ENCODE measurements around the gene DLG2.

The DLG2 gene

GRCh38 chr11:84497181-84497580 lies 1130.0 kb downstream of the DLG2 start:
- no peak for DNase-seq (ENCODE audit: low read depth in 2 of 2)

- DNase-seq (ENCODE audit: low read depth in 2 of 2): no peak
These were observed 1131.0 kb downstream of the DLG2 start for GRCh38 chr11:84496122-84496521.

- DNase-seq (ENCODE audit: low read depth in 2 of 2): no peak
These were observed 1147.0 kb downstream of the DLG2 start for GRCh38 chr11:84480131-84480530.

- no peak for DNase-seq (ENCODE audit: low read depth in 2 of 2)
These were observed 1150.6 kb downstream of the DLG2 start for GRCh38 chr11:84476581-84476980.

GRCh38 chr11:84471501-84471900 lies 1155.6 kb downstream of the DLG2 start:
- no peak for DNase-seq (ENCODE audit: low read depth in 2 of 2)

DNA sequence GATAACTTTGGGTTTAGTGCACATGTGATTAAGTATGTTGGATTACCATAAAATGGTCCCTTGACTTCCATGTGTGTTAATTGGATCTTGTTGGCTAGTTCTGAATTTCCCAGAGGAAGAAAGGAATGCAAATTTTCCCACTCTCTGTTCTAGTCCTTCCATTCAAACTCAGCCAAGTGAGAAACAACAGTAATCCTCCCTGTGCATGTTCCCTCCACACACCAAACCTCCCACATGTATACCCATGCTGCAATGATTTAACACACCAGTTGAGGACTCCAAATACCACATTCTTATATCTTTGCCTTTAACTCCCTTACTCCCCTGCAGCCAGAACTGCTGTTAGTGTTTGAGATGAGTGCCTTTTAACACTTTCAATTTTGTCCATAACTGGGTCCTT lies 1158.9 kb downstream of the DLG2 start:
- no peak for DNase-seq (ENCODE audit: low read depth in 2 of 2)

DNA sequence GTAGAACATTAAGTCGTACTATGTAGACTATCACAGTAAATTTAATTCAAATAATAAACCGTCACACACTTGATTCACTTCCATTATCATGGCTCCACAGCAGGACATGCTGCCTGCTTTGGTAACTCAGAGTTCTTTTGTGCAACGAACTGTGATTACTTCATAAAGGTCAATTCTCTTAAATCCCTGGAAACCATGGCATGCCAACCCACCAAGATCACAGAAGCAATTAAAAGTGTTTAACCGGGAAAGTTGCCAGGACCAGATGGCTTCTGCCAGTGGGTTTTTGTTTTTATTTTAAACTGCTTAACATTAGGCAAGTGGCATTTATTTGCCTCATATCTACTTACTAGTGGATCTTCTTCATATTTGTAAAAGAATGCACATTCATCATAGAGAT lies 1162.1 kb downstream of the DLG2 start:
- DNase-seq (ENCODE audit: low read depth in 2 of 2): no peak

- no peak for DNase-seq (ENCODE audit: low read depth in 2 of 2)
These were observed 1171.5 kb downstream of the DLG2 start for GRCh38 chr11:84455691-84456090.

DNA sequence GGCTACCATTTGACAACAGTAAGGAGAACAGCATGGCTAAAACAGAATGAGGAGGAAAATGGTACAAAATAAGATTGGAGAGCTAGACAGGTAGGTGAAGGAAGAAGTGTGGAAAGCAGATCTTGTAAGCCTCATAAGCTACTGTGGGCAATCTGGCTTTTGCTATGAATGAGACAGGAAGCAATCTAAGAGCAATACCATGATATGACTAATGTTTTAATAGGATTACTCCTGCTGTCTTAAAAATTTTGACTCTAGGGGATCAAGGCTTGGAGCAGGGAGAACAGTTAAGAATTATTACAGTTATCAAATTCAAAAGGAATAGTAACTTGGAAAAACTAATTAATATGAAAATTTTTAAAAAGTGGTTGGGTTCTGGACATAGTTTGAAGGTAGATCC lies 1174.9 kb downstream of the DLG2 start:
- no peak for DNase-seq (ENCODE audit: low read depth in 2 of 2)

DNA sequence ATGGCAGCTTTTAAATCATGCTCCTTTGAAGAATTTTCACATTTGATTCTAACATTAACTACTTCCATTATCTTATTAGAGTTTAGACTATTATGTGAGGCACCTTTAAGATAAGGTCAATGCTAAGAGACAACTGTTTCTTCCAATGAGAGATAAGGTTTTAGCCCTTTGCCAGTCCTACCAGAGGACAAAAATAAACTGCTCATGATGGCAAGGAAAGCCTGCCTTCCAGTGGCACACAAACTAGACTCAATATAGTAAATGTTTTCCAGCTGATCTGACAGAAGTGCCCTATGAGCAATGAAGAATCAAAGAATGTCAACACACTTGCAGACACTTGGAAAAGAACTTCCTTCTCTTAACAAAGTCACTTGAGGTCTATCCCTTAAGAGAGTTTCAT lies 1188.6 kb downstream of the DLG2 start:
- no peak for DNase-seq (ENCODE audit: low read depth in 2 of 2)

DNA sequence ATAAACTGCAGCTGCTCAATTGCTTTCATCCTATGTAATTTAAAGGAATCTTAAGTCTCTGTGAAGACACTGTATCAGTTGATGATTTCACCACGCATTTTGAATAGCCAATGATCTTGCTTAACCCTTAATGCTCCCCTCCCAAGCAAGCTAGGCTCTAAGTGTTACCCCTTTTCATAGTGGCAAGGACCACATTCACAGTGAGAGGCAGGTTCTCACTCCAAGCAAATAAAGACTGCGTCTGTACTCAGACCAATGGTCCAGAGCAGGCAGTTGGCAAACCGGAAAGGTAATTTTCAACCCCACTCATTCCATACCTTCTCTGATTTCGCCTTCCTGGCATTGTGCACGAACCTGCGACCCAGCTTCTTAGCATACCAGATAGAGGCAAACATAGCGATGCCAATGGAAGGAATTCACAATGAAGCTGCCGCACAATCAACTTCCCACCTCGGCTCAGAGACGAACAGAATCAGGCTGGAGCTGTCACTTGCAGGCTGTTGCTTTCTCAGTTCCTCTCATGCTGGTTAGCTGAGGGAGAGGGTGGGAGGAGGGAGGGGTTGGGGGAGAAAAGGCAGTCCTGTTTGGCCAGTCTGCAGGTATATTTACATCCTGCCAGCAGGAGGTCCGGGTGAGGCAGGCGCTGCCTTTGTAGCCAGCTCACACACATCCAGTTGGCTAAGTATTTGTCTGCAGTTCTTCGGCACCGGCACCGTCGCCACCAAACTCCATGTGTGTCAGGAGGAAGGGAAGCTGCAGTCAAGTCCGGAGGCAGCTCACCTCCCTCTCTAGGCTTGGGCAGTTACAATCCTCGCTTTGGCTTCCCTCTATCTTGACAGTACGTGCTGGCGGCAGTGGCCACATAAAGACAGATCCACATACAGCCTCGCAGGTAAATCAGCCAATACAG lies 1189.8 kb downstream of the DLG2 start:
- no peak for DNase-seq (ENCODE audit: low read depth in 2 of 2)

DNA sequence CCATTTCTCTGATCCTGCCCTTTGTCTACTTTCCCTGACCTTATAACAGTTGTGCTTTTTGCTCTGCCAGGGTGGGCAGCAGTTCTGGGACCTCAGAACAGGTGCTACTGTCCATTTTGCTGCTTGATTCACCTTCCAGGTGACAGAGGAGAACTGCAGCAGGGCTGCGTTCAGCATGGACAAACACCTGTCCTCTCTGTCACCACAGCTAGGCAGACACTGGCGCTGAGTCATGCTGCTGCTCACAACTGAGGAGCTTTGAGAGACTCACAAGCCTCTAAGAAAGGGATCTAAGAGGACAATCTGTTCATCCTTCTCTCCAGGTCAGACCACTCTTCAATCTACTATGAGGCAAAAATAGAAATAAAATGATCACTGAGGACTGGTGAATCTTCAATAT lies 1196.5 kb downstream of the DLG2 start:
- DNase-seq (ENCODE audit: low read depth in 2 of 2): no peak

DNA sequence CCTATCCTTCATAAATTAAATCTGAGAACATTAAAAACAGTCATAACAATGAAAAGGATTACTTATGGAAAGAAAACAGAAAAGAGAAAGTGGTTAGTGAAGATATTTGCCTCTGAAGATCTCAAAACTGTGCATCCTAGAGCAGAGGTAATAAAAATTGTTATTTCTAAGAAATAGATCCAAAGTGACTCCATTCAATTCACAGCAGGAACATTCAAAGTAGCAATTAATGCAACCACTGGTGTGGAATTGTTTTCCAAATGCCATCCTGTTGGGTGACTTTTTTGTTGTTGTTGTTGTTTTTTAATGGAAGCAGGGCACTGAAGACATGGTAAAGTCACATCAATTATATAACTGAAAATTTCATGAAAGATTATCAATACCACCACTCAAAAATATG lies 1201.5 kb downstream of the DLG2 start:
- DNase-seq (ENCODE audit: low read depth in 2 of 2): no peak

GRCh38 chr11:84420271-84420670 lies 1206.9 kb downstream of the DLG2 start:
- DNase-seq (ENCODE audit: low read depth in 2 of 2): no peak

DNA sequence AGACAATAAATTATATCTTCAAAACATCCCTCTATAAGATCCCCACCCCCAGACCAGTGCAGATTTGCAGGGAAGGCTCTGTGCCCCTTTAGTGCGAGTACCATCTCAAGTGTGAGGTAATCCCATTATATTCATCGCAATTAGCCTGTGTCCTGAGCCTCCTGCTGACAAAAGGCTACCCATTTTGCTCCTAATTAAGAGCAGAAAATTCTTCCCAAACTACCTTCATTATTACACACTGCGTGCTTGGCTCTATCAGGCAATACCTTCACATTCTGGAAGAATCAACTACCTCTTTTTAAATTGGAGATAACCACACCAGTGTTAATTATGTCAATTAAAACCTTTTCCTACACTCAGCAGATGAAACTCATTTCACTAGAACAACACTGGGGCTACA lies 1207.5 kb downstream of the DLG2 start:
- no peak for DNase-seq (ENCODE audit: low read depth in 2 of 2)

DNA sequence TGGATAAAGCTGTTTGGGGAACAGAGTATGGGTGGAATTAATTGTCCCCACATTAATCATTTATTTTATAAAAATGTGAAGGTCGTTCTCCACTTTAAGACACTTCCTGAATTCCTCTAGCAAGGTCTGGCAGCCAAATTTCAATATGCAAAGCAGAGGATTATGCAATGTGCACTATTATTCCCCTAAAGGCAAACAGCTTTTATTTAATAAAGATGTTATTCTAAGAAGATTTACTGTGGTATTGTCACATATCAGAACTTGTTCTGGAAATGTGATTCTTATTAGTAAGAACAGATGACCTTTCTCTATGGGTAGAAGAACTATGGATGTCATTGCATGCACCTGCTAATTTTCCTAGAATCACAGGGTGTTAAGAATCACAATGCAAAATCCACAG lies 1212.2 kb downstream of the DLG2 start:
- no peak for DNase-seq (ENCODE audit: low read depth in 2 of 2)

GRCh38 chr11:84413549-84413948 lies 1213.6 kb downstream of the DLG2 start:
- no peak for DNase-seq (ENCODE audit: low read depth in 2 of 2)

GRCh38 chr11:84412862-84413261 lies 1214.3 kb downstream of the DLG2 start:
- no peak for DNase-seq (ENCODE audit: low read depth in 2 of 2)

DNA sequence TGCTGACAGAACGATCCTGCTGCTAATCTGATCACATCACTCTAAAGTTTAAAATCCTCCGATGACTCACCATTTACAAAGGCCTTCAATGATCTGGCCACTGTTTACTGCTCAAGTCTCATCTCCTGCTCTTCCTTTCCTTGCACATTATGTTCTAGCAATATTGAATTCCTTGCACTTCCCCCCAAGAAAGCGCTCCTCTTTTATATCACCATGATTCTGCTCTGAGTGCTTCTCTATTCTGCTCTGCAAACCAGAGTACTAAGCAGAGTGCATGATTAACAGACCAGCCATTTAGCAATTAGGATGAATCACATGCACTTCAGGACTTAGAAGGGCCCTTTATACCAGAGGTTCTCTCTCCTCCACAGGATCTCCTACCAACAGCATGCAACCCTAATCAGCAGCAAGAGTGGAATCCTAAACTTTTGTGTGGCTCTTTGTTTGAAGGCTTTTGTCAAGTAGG lies 1218.2 kb downstream of the DLG2 start:
- no peak for DNase-seq (ENCODE audit: low read depth in 2 of 2)

- DNase-seq (ENCODE audit: low read depth in 2 of 2): no peak
These were observed 1220.1 kb downstream of the DLG2 start for GRCh38 chr11:84407091-84407490.

GRCh38 chr11:84398017-84398626 lies 1229.0 kb downstream of the DLG2 start:
- DNase-seq (ENCODE audit: low read depth in 2 of 2): no peak

DNA sequence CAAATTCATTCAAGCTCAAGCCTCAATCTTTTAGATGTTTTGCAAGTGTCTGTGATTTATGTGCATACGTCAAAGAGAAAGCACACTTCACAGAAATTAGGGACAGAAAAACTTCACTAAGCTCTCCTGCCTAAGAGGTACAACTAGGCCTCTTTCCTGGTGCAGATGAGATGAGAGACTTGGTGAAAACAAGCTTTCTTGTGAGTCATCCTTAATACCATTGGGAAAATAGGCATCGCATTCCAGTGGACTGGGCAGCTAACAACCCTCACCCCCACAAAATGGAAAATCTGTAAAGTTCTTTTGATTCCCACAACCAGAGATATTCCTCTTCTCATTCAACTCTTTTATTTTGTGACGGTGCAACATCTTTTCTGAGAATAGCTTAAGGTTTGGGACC lies 1230.6 kb downstream of the DLG2 start:
- no peak for DNase-seq (ENCODE audit: low read depth in 2 of 2)

GRCh38 chr11:84390441-84391078 lies 1236.6 kb downstream of the DLG2 start:
- no peak for DNase-seq (ENCODE audit: low read depth in 2 of 2)

All from stimulated activated CD4-positive, alpha-beta T cell treated with anti-CD3 and anti-CD28 coated beads, Interleukin-1b, Interleukin-23, amount 100 ng/mL, for 4 hours (primary cell).